Cardiac septum (tissue), 1 donor: Measurements from ENCODE around the gene SLC41A3. TPM values are rescaled to one million over a fixed set of nuclear protein-coding genes. Genes with fewer than 3 reads are reported as not detected.

Experiments used
- DNase-seq: peaks from one replicate; pipeline ENCODE4 v3.0.0-alpha.2; 2020; ENCODE audit warnings: low spot score
- intact Hi-C: fragments of 100-400 bp; cut with DNase I; formaldehyde crosslinking; loops from one replicate; pipeline ENCODE4 v1.14.0; 2022
- total RNA-seq: library from RNA; stranded (reverse); fragmentation: NEBNext Ultra II Directional; extraction: Animal tissue kit (Norgen Biotek cat#: 25700); gene quantifications from one replicate; pipeline ENCODE4 v1.2.1, GENCODE V29; 2021
- donor health status: DM: no; HTN: no; CAD: no.

Gene SLC41A3
- total RNA-seq, 1 donor from 2014 or later = 35.6 TPM

- no peak for DNase-seq
- intact Hi-C loops = no loop called here
These were observed 20.5 kb downstream of the SLC41A3 start for GRCh38 chr3:126063358-126063965.

GRCh38 chr3:126061301-126062032 is 22.5 kb downstream of the SLC41A3 start:
- intact Hi-C loops = no loop called here
- no peak for DNase-seq

- no peak for DNase-seq
- intact Hi-C loops = no loop called here
These were observed 23.2 kb downstream of the SLC41A3 start for GRCh38 chr3:126060613-126061145.

GRCh38 chr3:126058666-126059065 is 25.3 kb downstream of the SLC41A3 start:
- intact Hi-C loops = no loop called here
- no peak for DNase-seq

GRCh38 chr3:126057936-126058335 is 26.0 kb downstream of the SLC41A3 start:
- no peak for DNase-seq
- intact Hi-C loops = no loop called here

GRCh38 chr3:126057501-126057819 is 26.5 kb downstream of the SLC41A3 start:
- DNase-seq = no peak
- intact Hi-C loops = no loop called here

GRCh38 chr3:126056681-126057500 is 27.0 kb downstream of the SLC41A3 start:
- DNase-seq = no peak
- intact Hi-C loops = no loop called here

- no peak for DNase-seq
- intact Hi-C loops = no loop called here
These were observed 27.8 kb downstream of the SLC41A3 start for GRCh38 chr3:126056088-126056487.

GRCh38 chr3:126054870-126055269 is 29.1 kb downstream of the SLC41A3 start:
- no peak for DNase-seq
- intact Hi-C loops = no loop called here

- intact Hi-C loops = no loop called here
- no peak for DNase-seq
These were observed 29.9 kb downstream of the SLC41A3 start for GRCh38 chr3:126053949-126054569.

- intact Hi-C loops = no loop called here
- no peak for DNase-seq
These were observed 30.4 kb downstream of the SLC41A3 start for GRCh38 chr3:126053513-126053912.

- intact Hi-C loops = no loop called here
- DNase-seq = no peak
These were observed 31.5 kb downstream of the SLC41A3 start for GRCh38 chr3:126052196-126053058.

GRCh38 chr3:126051741-126052140 is 32.2 kb downstream of the SLC41A3 start:
- DNase-seq = no peak
- intact Hi-C loops = no loop called here

- intact Hi-C loops = no loop called here
- DNase-seq = peak; percentile 61
These were observed 32.7 kb downstream of the SLC41A3 start for GRCh38 chr3:126051234-126051633.

- intact Hi-C loops = no loop called here
- DNase-seq = peak; percentile 49
These were observed 33.3 kb downstream of the SLC41A3 start for GRCh38 chr3:126050626-126051025.

- no peak for DNase-seq
- intact Hi-C loops = no loop called here
These were observed 33.9 kb downstream of the SLC41A3 start for GRCh38 chr3:126050050-126050392.

- DNase-seq = no peak
- intact Hi-C loops = no loop called here
These were observed 34.5 kb downstream of the SLC41A3 start for GRCh38 chr3:126049289-126050049.

GRCh38 chr3:126040386-126040785 is 43.5 kb downstream of the SLC41A3 start:
- intact Hi-C loops = no loop called here
- peak; percentile 55 for DNase-seq

- DNase-seq = no peak
- intact Hi-C loops = no loop called here
These were observed 44.1 kb downstream of the SLC41A3 start for GRCh38 chr3:126039870-126040269.
